ENCODE results near the gene MTCL1. TPM values are rescaled to one million over a fixed set of nuclear protein-coding genes. Genes with fewer than 3 reads are reported as not detected.

The MTCL1 gene
- total and polyA plus RNA-seq, 11 donors: 4.7 to 17.7 (median 9.5) TPM

- TF ChIP-seq CTCF (IDR thresholded peaks at IDR 0.05): no peak
- no peak for TF ChIP-seq POLR2A (IDR thresholded peaks at IDR 0.05)
- Histone ChIP-seq H3K27ac (no peak overlapping the region), H3K36me3 (no peaks in the 10 kb centered on the region), H3K4me3 (no peak overlapping the region), H3K27me3 (no peaks in the 10 kb centered on the region), H3K9me3 (no peaks in the 10 kb centered on the region), H3K4me1 (peaks cover 0 to 7% (median 0%) of the 10 kb centered on the region in 12 donors)
- no peak for DNase-seq
- intact Hi-C loops (cut with DNase I): no loop called here
- WGBS, 4 donors: 72 to 85% (median 79%) methylated on average over 4 of the region's 4 CpGs
- no peak for ATAC-seq
These were observed 39.3 kb downstream of the MTCL1 start for GRCh38 chr18:8744656-8745055.

GRCh38 chr18:8745355-8746014 is 40.1 kb downstream of the MTCL1 start:
- Histone ChIP-seq H3K27me3 (no peaks in the 10 kb centered on the region), H3K27ac (no peak overlapping the region), H3K36me3 (no peaks in the 10 kb centered on the region), H3K4me3 (no peak overlapping the region), H3K9me3 (no peaks in the 10 kb centered on the region), H3K4me1 (peaks cover 0 to 7% (median 0%) of the 10 kb centered on the region in 12 donors)
- DNase-seq (no peak), ATAC-seq (no peak)
- TF ChIP-seq CTCF (IDR thresholded peaks at IDR 0.05): no peak
- no peak for TF ChIP-seq POLR2A (IDR thresholded peaks at IDR 0.05)
- 90 to 93% (median 91%) methylated on average over 15 of the region's 15 CpGs for WGBS, 4 donors
- intact Hi-C loops (cut with DNase I): no loop called here

- peaks cover 0 to 7% (median 0%) of the 10 kb centered on the region in 12 donors for H3K4me1 ChIP-seq
- WGBS, 4 donors: 70 to 76% (median 71%) methylated on average over 6 of the region's 6 CpGs
- no peak for ATAC-seq
- no peak for DNase-seq
- TF ChIP-seq CTCF (IDR thresholded peaks at IDR 0.05) (no peak), POLR2A (IDR thresholded peaks at IDR 0.05) (no peak)
- intact Hi-C loops (cut with DNase I): no loop called here
- no peaks in the 10 kb centered on the region for H3K9me3 ChIP-seq
- H3K4me3 ChIP-seq: no peak overlapping the region
- H3K36me3 ChIP-seq: no peaks in the 10 kb centered on the region
- H3K27me3 ChIP-seq: no peaks in the 10 kb centered on the region
- H3K27ac ChIP-seq: peak overlapping the region in 1 of 12 donors; percentile 52
These were observed 42.1 kb downstream of the MTCL1 start for GRCh38 chr18:8747440-8747937.

GRCh38 chr18:8749492-8749891 is 44.1 kb downstream of the MTCL1 start:
- no peak for TF ChIP-seq POLR2A (IDR thresholded peaks at IDR 0.05)
- no peak for TF ChIP-seq CTCF (IDR thresholded peaks at IDR 0.05)
- Histone ChIP-seq H3K27me3 (no peaks in the 10 kb centered on the region), H3K4me1 (peaks cover 0 to 7% (median 0%) of the 10 kb centered on the region in 12 donors), H3K9me3 (no peaks in the 10 kb centered on the region), H3K36me3 (no peaks in the 10 kb centered on the region), H3K4me3 (no peak overlapping the region), H3K27ac (peak overlapping the region in 1 of 12 donors; percentile 75)
- peak in 1 of 4 donors; percentile 18 for ATAC-seq
- intact Hi-C loops (cut with DNase I): no loop called here
- 94 to 96% (median 94%) methylated on average over 6 of the region's 6 CpGs for WGBS, 4 donors
- DNase-seq: no peak

Data from heart left ventricle (tissue), 16 donors.